ENCODE results near the gene PIK3CD.

GRCh38 chr1:9605946-9606455 is 45.5 kb upstream of the PIK3CD start:
- TF ChIP-seq CTCF (IDR thresholded peaks at IDR 0.05), result no peak
- no peak for TF ChIP-seq REST (IDR thresholded peaks at IDR 0.05; ENCODE audit: low read depth, low read length)
- TF ChIP-seq CHD2 (IDR thresholded peaks at IDR 0.05; ENCODE audit: low read length, partially characterized antibody), result no peak
- TF ChIP-seq TAF1 (IDR thresholded peaks at IDR 0.05; ENCODE audit: borderline replicate concordance, low read depth, low read length), result no peak

Data from SK-N-SH (cell line).